ENCODE results near the gene STX8. TPM values are rescaled to one million over a fixed set of nuclear protein-coding genes. Genes with fewer than 3 reads are reported as not detected.
A peak's percentile ranks its signal among the peaks of the same experiment; 100 is the strongest.

Gene STX8
- total RNA-seq, 8 experiments from 2014 or later: 44.1 to 98.1 (median 63.8) TPM

DNA sequence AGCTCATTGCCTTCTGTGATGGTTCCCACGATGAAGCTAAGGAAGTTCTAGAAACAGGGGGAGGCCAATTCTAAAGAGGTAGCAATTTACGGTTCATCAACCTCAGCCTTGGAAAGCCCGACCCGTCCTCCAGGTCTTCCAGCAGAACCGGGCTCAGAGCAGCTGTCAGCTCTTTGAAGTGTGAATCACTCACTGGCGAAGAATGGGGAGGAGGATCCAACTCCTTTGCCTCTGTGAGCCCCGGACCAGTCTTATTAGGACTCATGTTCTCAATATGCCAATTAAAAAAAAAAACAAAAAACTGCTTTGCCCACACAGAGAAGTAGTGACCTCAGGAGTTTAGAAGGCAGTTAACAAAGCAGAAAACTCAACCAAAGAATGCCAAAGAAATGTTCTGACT lies 31.4 kb downstream of the STX8 start:
- ATAC-seq (replicated peaks in 6 of 8): peak in 1 of 8 experiments; percentile 23
- WGBS, 10 experiments: 29 to 80% (median 58%) methylated on average over 1 to 6 of the region's 7 CpGs; no CpG with 5 or more reads in 4 of the 10 experiments
- in situ Hi-C loops (cut with MboI; ENCODE audit: low pct_unique_long_range_greater_than_20kb in 2 of 9, low sequenced_read_pairs in 9 of 9, unreplicated experiment in 9 of 9): loop anchor here in 7 of 9 experiments (25.0 kb wide), 3 partner anchors 282 to 557 kb away; partner anchors contain the start of gene NTN1 (in 2 of the 7)
- H3K4me3 ChIP-seq: no peak overlapping the region
- H3K27ac ChIP-seq: no peak overlapping the region
- H3K4me1 ChIP-seq (replicated peaks in 1 of 2): no peaks in the 10 kb centered on the region

DNA sequence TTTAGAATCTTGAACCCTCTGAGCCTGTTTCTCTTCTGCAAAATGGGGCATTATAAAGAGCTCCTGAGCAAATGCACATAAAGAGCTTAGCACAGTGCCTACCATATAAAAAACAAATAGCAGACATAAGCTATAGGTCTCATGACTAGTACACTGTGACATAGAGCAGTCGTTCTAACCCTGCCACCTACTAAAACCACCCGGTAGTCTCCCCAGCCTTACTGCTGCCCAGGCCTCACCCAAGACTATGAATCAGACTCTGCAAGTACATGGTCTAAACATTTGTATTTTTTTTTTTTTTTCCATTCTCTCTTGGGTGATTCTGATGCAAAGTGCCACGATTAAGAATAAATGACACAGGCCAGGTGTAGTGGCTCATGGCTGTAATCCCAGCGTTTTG lies 33.9 kb downstream of the STX8 start:
- in situ Hi-C loops (cut with MboI; ENCODE audit: low pct_unique_long_range_greater_than_20kb in 2 of 9, low sequenced_read_pairs in 9 of 9, unreplicated experiment in 9 of 9): loop anchor here in 7 of 9 experiments (25.0 kb wide), 3 partner anchors 279 to 554 kb away; partner anchors contain the start of gene NTN1 (in 2 of the 7)
- ATAC-seq (replicated peaks in 6 of 8): no peak
- Histone ChIP-seq H3K4me3 (no peak overlapping the region), H3K4me1 (replicated peaks in 1 of 2) (no peaks in the 10 kb centered on the region), H3K27ac (no peak overlapping the region)
- WGBS, 10 experiments: 83 to 100% (median 98%) methylated on average over 1 to 4 of the region's 4 CpGs; no CpG with 5 or more reads in 2 of the 10 experiments

DNA sequence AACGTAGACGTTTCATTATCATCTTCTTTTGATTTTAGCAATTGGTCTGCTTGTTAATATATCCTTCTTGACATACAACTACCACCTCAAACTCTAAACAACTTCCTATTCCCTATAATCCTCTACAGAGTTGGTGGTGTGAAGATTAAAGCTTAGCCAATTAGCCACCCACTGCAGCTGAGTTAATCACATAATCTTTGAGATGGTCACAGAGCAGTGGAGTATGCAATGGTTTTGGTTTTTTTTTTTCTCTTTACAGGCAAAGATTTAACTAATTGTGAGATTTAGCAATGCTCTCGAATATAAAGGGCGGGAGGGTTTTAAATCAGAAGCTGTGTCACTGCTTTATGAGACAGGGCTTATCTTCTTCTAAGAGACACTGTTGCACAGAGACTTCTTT lies 37.0 kb downstream of the STX8 start:
- Histone ChIP-seq H3K27ac (no peak overlapping the region), H3K4me3 (no peak overlapping the region), H3K4me1 (replicated peaks in 1 of 2) (no peaks in the 10 kb centered on the region)
- ATAC-seq (replicated peaks in 6 of 8): no peak
- in situ Hi-C loops (cut with MboI; ENCODE audit: low pct_unique_long_range_greater_than_20kb in 2 of 9, low sequenced_read_pairs in 9 of 9, unreplicated experiment in 9 of 9): loop anchor here in 7 of 9 experiments (25.0 kb wide), 3 partner anchors 276 to 551 kb away; partner anchors contain the start of gene NTN1 (in 2 of the 7)
- 71 to 100% (median 93%) methylated on average over 2 to 4 of the region's 4 CpGs for WGBS, 10 experiments

DNA sequence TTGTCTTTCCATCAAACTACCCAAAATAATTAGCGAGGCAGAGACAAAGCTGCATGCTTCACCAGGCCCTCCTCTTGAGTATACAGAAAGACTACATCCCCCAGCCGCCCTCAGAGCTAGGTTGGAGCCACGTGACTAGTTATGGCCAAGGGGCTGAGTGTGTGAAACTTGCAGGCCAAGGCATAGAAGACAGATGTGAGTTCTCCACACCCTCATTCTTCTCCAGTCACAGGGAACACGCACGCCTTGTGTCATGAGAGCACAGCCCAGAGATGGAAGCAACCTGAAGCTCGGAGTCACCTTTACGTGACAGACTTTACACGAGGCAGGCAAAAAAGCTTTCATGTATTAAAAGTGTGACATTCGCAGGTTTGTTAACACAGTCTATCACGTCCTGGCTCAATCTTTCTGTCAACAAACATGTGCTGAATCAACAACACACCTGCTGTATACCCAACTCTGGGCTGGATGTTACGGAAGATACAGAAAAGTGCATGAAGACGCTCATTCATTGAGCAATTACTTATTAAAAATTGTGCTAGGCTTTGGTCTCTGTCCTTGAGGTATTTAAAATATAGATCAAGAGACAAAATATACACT lies 38.3 kb downstream of the STX8 start:
- in situ Hi-C loops (cut with MboI; ENCODE audit: low pct_unique_long_range_greater_than_20kb in 2 of 9, low sequenced_read_pairs in 9 of 9, unreplicated experiment in 9 of 9): loop anchor here in 7 of 9 experiments (25.0 kb wide), 3 partner anchors 275 to 550 kb away; partner anchors contain the start of gene NTN1 (in 2 of the 7)
- 90 to 100% (median 97%) methylated on average over 3 to 9 of the region's 12 CpGs; no CpG with 5 or more reads in 1 of the 10 experiments for WGBS, 10 experiments
- Histone ChIP-seq H3K27ac (no peak overlapping the region), H3K4me3 (no peak overlapping the region), H3K4me1 (replicated peaks in 1 of 2) (no peaks in the 10 kb centered on the region)
- ATAC-seq (replicated peaks in 6 of 8): no peak

DNA sequence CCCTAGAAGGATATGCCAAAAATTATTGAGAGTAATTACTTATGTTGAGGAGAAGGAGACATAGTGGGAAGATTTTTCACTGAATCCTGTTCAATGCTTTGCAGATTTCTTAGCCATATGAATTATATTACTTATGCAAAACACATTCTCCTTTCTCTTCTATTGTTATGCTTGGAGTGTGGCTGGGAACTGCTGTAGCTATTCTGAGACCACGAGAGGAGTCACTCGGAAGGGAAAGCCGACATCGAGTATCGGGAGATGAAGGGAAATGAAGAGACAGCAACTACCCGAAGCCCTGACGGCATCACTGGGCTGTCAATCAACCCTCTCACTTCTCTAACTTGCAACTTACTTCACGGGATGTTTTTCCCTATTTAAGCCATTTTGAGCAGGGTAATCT lies 39.6 kb downstream of the STX8 start:
- 27 to 90% (median 52%) methylated on average over 3 to 6 of the region's 8 CpGs; no CpG with 5 or more reads in 2 of the 10 experiments for WGBS, 10 experiments
- Histone ChIP-seq H3K27ac (no peak overlapping the region), H3K4me1 (replicated peaks in 1 of 2) (peaks cover 3 to 5% of the 10 kb centered on the region in 2 donors), H3K4me3 (no peak overlapping the region)
- in situ Hi-C loops (cut with MboI; ENCODE audit: low pct_unique_long_range_greater_than_20kb in 2 of 9, low sequenced_read_pairs in 9 of 9, unreplicated experiment in 9 of 9): loop anchor here in 7 of 9 experiments (25.0 kb wide), 3 partner anchors 274 to 549 kb away; partner anchors contain the start of gene NTN1 (in 2 of the 7)
- ATAC-seq (replicated peaks in 6 of 8): peak in 1 of 8 experiments; percentile 42

DNA sequence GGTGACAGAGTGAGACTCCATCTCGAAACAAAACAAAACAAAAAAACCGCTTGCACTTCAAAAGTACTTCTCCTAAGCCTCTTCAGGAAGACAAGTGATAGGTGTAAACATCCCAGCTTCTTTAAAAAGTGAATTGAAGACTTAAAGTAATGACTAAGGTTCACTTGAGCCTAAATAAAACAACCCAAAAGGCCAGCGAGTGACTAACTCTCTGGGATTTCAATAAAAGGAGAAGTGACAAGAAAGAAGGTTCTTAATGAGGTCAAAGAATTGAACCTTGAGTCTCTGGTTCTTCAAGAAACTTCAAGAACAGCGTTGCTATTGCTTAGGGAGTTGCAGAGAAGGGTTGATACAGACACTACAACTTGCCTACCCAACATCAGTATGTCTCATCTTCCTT lies 42.2 kb downstream of the STX8 start:
- ATAC-seq (replicated peaks in 6 of 8): no peak
- H3K4me1 ChIP-seq (replicated peaks in 1 of 2): peaks cover 6 to 8% of the 10 kb centered on the region in 2 donors
- WGBS, 10 experiments: 80 to 100% (median 94%) methylated on average over 1 to 4 of the region's 4 CpGs; no CpG with 5 or more reads in 2 of the 10 experiments
- in situ Hi-C loops (cut with MboI; ENCODE audit: low pct_unique_long_range_greater_than_20kb in 2 of 9, low sequenced_read_pairs in 9 of 9, unreplicated experiment in 9 of 9): loop anchor here in 7 of 9 experiments (25.0 kb wide), 3 partner anchors 271 to 546 kb away; partner anchors contain the start of gene NTN1 (in 2 of the 7)
- H3K27ac ChIP-seq: no peak overlapping the region
- H3K4me3 ChIP-seq: no peak overlapping the region

DNA sequence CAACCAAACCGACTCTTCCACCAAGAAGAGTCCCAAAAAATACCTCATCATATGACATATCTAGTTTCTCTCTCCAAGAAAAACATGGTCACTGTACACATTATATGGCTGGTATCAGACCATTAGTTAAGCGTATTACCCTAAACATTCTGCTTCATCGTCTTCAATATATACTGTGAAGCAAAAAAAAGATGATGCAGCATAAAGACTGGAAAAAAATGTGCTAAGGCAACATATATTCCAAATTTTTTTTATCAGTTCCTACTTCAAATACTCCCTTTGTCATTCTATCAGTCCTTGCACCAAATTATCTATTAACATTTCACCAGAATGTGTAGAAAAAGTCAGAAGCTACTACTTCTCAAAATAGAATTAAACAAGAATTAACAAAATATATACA lies 42.9 kb downstream of the STX8 start:
- in situ Hi-C loops (cut with MboI; ENCODE audit: low pct_unique_long_range_greater_than_20kb in 2 of 9, low sequenced_read_pairs in 9 of 9, unreplicated experiment in 9 of 9): loop anchor here in 7 of 9 experiments (25.0 kb wide), 3 partner anchors 270 to 545 kb away; partner anchors contain the start of gene NTN1 (in 2 of the 7)
- no peak for ATAC-seq (replicated peaks in 6 of 8)
- no peak overlapping the region for H3K4me3 ChIP-seq
- 83 to 100% (median 100%) methylated on average over 1 to 3 of the region's 3 CpGs for WGBS, 10 experiments
- no peak overlapping the region for H3K27ac ChIP-seq
- peaks cover 7 to 8% of the 10 kb centered on the region in 2 donors for H3K4me1 ChIP-seq (replicated peaks in 1 of 2)

DNA sequence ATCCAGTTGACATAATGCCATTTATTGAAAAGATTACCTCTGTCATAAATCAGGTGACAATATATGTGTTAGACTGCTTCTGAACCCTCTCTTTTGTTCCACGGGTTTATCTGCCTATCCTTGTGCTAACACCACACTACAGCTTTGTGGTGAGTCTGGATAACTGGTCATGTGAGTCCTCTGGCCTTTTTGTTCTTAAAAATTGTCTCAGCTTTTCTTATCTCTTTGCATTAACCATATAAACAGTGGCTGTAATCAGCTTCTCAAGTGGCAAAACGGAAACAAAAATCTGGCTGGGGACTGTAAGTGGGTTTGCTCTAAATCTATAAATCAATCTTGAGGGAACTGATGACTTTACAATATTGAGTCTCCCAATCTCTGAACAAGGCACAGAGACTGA lies 44.6 kb downstream of the STX8 start:
- 17 to 80% (median 49%) methylated on average over 1 to 2 of the region's 2 CpGs; no CpG with 5 or more reads in 3 of the 10 experiments for WGBS, 10 experiments
- no peak overlapping the region for H3K27ac ChIP-seq
- peak in 1 of 8 experiments; percentile 37 for ATAC-seq (replicated peaks in 6 of 8)
- peaks cover 11 to 14% of the 10 kb centered on the region in 2 donors for H3K4me1 ChIP-seq (replicated peaks in 1 of 2)
- in situ Hi-C loops (cut with MboI; ENCODE audit: low pct_unique_long_range_greater_than_20kb in 2 of 9, low sequenced_read_pairs in 9 of 9, unreplicated experiment in 9 of 9): loop anchor here in 7 of 9 experiments (25.0 kb wide), 3 partner anchors 269 to 544 kb away; partner anchors contain the start of gene NTN1 (in 2 of the 7)
- H3K4me3 ChIP-seq: no peak overlapping the region

DNA sequence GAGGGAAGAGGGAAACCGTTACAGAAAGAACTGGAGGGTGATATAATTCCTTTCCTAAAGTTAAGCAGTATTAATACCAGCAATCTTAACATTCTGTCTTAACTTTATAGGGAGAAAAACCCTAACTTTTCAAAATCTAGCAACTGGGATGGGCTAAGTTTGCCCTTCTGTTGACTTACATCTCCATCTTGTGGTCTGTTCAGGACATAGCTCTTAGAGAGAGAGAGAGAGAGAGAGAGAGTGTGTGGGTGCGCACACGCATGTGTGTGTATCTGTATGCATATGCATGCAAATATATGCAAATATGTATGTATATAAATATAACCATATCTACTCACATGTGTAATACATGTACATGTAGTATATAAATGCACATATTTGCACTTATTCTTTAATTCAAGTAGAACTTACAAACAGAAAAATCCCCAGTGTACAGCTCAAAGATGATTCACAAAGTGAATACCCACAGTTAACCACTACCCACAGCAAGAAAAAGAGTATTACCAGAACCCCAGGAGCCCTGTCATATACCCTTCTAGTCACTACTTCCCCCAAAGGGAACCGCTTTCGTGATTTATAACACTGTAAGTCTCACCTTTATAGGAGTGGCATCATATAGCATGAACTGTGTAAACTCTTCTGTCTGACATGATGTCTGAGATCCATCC lies 46.5 kb downstream of the STX8 start:
- ATAC-seq (replicated peaks in 6 of 8): peak in 7 of 8 experiments; percentile 27 to 93 (median 69)
- no peak overlapping the region for H3K27ac ChIP-seq
- WGBS, 10 experiments: 22 to 100% (median 50%) methylated on average over 1 to 4 of the region's 5 CpGs; no CpG with 5 or more reads in 3 of the 10 experiments
- peaks cover 11 to 14% of the 10 kb centered on the region in 2 donors for H3K4me1 ChIP-seq (replicated peaks in 1 of 2)
- in situ Hi-C loops (cut with MboI; ENCODE audit: low pct_unique_long_range_greater_than_20kb in 2 of 9, low sequenced_read_pairs in 9 of 9, unreplicated experiment in 9 of 9): loop anchor here in 7 of 9 experiments (25.0 kb wide), 3 partner anchors 267 to 542 kb away; partner anchors contain the start of gene NTN1 (in 2 of the 7)
- no peak overlapping the region for H3K4me3 ChIP-seq

DNA sequence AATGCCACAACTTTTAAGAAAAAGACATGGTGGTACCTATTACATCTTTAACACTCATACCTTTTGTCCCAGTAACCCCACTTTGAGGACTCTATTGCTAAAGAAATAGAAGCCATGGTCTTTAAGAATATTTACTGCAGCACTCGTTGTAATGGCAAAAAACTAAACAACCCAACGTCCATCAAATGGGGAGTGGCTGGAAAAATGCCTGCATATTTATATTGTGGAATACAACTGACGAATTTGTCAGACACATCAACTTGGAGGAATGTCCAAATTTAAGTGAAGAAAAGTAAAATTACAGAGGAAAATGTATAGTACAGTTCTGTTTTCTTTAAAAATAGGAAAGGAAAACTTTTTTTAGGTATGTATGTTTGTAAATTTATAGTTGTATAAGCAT lies 47.8 kb downstream of the STX8 start:
- 0 to 80% (median 32%) methylated on average over 1 to 3 of the region's 3 CpGs for WGBS, 10 experiments
- in situ Hi-C loops (cut with MboI; ENCODE audit: low pct_unique_long_range_greater_than_20kb in 2 of 9, low sequenced_read_pairs in 9 of 9, unreplicated experiment in 9 of 9): loop anchor here in 7 of 9 experiments (25.0 kb wide), 3 partner anchors 265 to 540 kb away; partner anchors contain the start of gene NTN1 (in 2 of the 7)
- H3K27ac ChIP-seq: no peak overlapping the region
- ATAC-seq (replicated peaks in 6 of 8): peak in 2 of 8 experiments; percentile 65
- H3K4me1 ChIP-seq (replicated peaks in 1 of 2): peaks cover 11 to 14% of the 10 kb centered on the region in 2 donors
- no peak overlapping the region for H3K4me3 ChIP-seq

DNA sequence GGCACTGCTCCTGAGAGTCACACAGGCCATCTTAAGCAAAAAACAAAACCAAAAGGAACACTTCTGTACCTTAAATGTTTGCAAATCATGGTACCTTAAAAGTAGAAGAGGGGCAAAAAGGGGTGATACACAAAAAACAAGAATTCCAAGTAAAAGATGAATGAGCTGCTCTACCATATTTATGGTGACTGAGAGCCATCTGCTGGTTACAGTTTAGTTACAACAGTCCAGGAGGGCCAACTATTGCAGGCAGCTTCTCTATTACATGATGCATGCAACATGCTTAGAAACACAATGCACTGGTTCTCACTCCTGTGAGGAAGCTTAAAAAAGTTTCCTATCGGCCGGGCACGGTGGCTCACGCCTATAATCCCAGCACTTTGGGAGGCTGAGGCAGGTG lies 53.5 kb downstream of the STX8 start:
- peak; percentile 26 to 89 (median 66) for ATAC-seq (replicated peaks in 6 of 8)
- in situ Hi-C loops (cut with MboI; ENCODE audit: low pct_unique_long_range_greater_than_20kb in 2 of 9, low sequenced_read_pairs in 9 of 9, unreplicated experiment in 9 of 9): loop anchor here in 2 of 9 experiments (25.0 kb wide), 2 partner anchors 110 to 535 kb away; no protein-coding TSS in a partner anchor
- 0% methylated on average over 4 of the region's 4 CpGs; no CpG with 5 or more reads in 9 of the 10 experiments for WGBS, 10 experiments
- no peak overlapping the region for H3K4me3 ChIP-seq
- no peak overlapping the region for H3K27ac ChIP-seq
- peaks cover 26 to 27% of the 10 kb centered on the region in 2 donors for H3K4me1 ChIP-seq (replicated peaks in 1 of 2)

DNA sequence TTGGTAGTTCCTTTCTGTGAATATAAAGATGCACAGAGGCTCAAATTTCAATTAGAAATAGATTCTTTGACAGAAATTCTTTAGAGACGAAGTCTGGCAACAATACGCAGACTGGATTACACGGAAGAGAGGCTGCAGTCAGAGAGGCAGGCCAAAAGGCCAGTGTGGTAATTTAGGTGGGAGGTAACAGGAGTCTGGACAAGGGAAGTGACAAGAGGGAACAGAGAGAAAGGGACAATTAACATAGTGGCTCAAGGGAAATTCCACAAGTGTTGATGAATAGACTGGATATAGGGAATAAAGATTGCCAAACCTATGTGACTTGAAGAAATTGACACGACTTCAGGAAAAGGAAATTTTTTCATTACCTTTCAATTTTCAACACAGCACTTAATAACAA lies 54.6 kb downstream of the STX8 start:
- Histone ChIP-seq H3K4me1 (replicated peaks in 1 of 2) (peaks cover 26 to 27% of the 10 kb centered on the region in 2 donors), H3K4me3 (no peak overlapping the region), H3K27ac (no peak overlapping the region)
- peak in 5 of 8 experiments; percentile 8 to 36 (median 28) for ATAC-seq (replicated peaks in 6 of 8)
- WGBS, 10 experiments: 20 to 77% (median 46%) methylated on average over 1 to 4 of the region's 4 CpGs; no CpG with 5 or more reads in 2 of the 10 experiments
- in situ Hi-C loops (cut with MboI; ENCODE audit: low pct_unique_long_range_greater_than_20kb in 2 of 9, low sequenced_read_pairs in 9 of 9, unreplicated experiment in 9 of 9): loop anchor here in 2 of 9 experiments (25.0 kb wide), 2 partner anchors 109 to 534 kb away; no protein-coding TSS in a partner anchor
